HG03135 (cell line): ENCODE results near the gene TMEM164.

Experiments used
- ATAC-seq: cut with Tn5 transposase; IDR thresholded peaks from one replicate; pipeline ENCODE4 v1.9.1; 2021; ENCODE audit warnings: mild to moderate bottlenecking, moderate library complexity; ENCODE audit not compliant: unreplicated experiment

The TMEM164 gene

GRCh38 chrX:110036162-110037033 lies 33.5 kb downstream of the TMEM164 start:
- ATAC-seq: no peak

GRCh38 chrX:110037178-110037577 lies 34.3 kb downstream of the TMEM164 start:
- no peak for ATAC-seq

GRCh38 chrX:110038900-110039299 lies 36.0 kb downstream of the TMEM164 start:
- no peak for ATAC-seq

- no peak for ATAC-seq
These were observed 39.1 kb downstream of the TMEM164 start for GRCh38 chrX:110041980-110042379.

- no peak for ATAC-seq
These were observed 39.6 kb downstream of the TMEM164 start for GRCh38 chrX:110042496-110042895.

- ATAC-seq: no peak
These were observed 40.6 kb downstream of the TMEM164 start for GRCh38 chrX:110043506-110043905.

- no peak for ATAC-seq
These were observed 41.7 kb downstream of the TMEM164 start for GRCh38 chrX:110044346-110045249.

- no peak for ATAC-seq
These were observed 42.5 kb downstream of the TMEM164 start for GRCh38 chrX:110045421-110045820.

GRCh38 chrX:110046001-110046400 lies 43.1 kb downstream of the TMEM164 start:
- ATAC-seq: no peak

- ATAC-seq: no peak
These were observed 44.1 kb downstream of the TMEM164 start for GRCh38 chrX:110046971-110047370.

GRCh38 chrX:110049096-110049495 lies 46.2 kb downstream of the TMEM164 start:
- no peak for ATAC-seq

- no peak for ATAC-seq
These were observed 47.5 kb downstream of the TMEM164 start for GRCh38 chrX:110050386-110050785.

GRCh38 chrX:110050901-110051300 lies 48.0 kb downstream of the TMEM164 start:
- ATAC-seq: no peak

GRCh38 chrX:110051559-110051958 lies 48.6 kb downstream of the TMEM164 start:
- ATAC-seq: no peak

- no peak for ATAC-seq
These were observed 49.4 kb downstream of the TMEM164 start for GRCh38 chrX:110052303-110052702.

GRCh38 chrX:110053453-110053852 lies 50.5 kb downstream of the TMEM164 start:
- no peak for ATAC-seq

- no peak for ATAC-seq
These were observed 52.7 kb downstream of the TMEM164 start for GRCh38 chrX:110055616-110056015.

- no peak for ATAC-seq
These were observed 53.5 kb downstream of the TMEM164 start for GRCh38 chrX:110056419-110056818.

- no peak for ATAC-seq
These were observed 56.5 kb downstream of the TMEM164 start for GRCh38 chrX:110059410-110059809.

- no peak for ATAC-seq
These were observed 57.4 kb downstream of the TMEM164 start for GRCh38 chrX:110060317-110060716.

- no peak for ATAC-seq
These were observed 58.1 kb downstream of the TMEM164 start for GRCh38 chrX:110060846-110061537.
